Transverse colon (tissue), 3 donors: Measurements from ENCODE around the gene NTN5.

Experiments
- CTCF ChIP-seq, 5 experiments: fragments of 200-600 bp in 3 of 5; fragments of 450-650 bp in 2 of 5; sonication (generic) in 3 of 5; IDR thresholded peaks; 1 replicate in 2 of 5; 2 replicates in 3 of 5; pipeline ENCODE4 v1.5.1; 2016 to 2017; ENCODE audit warnings: antibody characterized with exemption in 5 of 5, inconsistent platforms in 3 of 5, mild to moderate bottlenecking in 2 of 5, moderate library complexity in 1 of 5
- EP300 ChIP-seq: sonication (generic); formaldehyde crosslinking; IDR thresholded peaks from one replicate; pipeline ENCODE4 v1.6.1; 2017; ENCODE audit warnings: antibody characterized with exemption, low read depth
- POLR2A ChIP-seq: fragments of 450-650 bp; IDR thresholded peaks from one replicate; pipeline ENCODE4 v1.6.1; 2016; ENCODE audit warnings: antibody characterized with exemption, mild to moderate bottlenecking, moderate library complexity

- TF ChIP-seq CTCF (IDR thresholded peaks at IDR 0.05): no peak
- TF ChIP-seq POLR2A: no peak
- TF ChIP-seq EP300: no peak
These were observed 43.6 kb downstream of the NTN5 start for GRCh38 chr19:48629297-48629598.
